Measurements from ENCODE around the gene DCDC2.

- TF ChIP-seq CTCF (IDR thresholded peaks at IDR 0.05), result no peak
- TF ChIP-seq POLR2A (IDR thresholded peaks at IDR 0.05), result no peak
- TF ChIP-seq POLR2AphosphoS5 (IDR thresholded peaks at IDR 0.05), result no peak
These were observed 208.0 kb downstream of the DCDC2 start for GRCh38 chr6:24149836-24150235.

Data from transverse colon (tissue), 4 donors.